ENCODE data around the gene KRT38. TPM values are rescaled to one million over a fixed set of nuclear protein-coding genes. Genes with fewer than 3 reads are reported as not detected.

KRT38 gene
- not detected in 2 replicates for total RNA-seq (ENCODE audit: low replicate concordance)

DNA sequence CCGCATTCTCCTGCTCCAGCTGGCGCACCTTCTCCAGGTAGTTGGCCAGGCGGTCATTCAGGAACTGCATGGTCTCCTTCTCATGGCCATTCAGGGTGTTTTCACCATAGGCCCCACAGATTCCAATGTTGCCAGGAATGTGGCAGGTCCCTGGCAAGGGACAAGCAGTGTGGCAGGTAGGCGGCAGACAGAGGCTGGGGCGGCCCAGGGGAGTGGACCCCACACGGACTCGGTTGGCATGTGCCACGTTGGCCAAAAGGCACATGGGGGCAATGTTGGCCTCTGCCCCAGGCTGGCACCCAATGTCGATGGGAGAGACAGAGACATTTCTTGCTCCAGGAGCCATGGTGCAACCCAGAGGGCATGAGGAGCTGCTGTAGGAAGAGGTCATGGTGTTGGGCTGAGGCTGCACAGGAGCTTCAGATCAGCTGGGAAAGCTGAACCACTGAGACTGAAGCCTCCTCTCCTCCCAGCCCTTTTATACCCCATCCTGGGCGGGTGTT lies at the start of gene KRT38:
Gene KRT38 (minus strand): TSS at position 453 of the 503 bp plus-strand sequence. CDS start 62 bp downstream, at position 391.
- Mint-ChIP-seq H3K27me3 (ENCODE audit: insufficient read depth, low read depth) (peaks cover 3% of the 10 kb centered on the region), H3K27ac (no peak within 1 kb of the TSS), H3K4me1 (no peaks in the 10 kb centered on the region), H3K36me3 (no peaks in the 10 kb centered on the region), H3K9me3 (no peaks in the 10 kb centered on the region), H3K4me3 (no peak within 1 kb of the TSS)
- Histone ChIP-seq H2AFZ (replicated peaks) (no peak within 1 kb of the TSS), H3F3A (ENCODE audit: low read depth) (no peaks in the 10 kb centered on the region), H3K27ac (no peak within 1 kb of the TSS), H3K36me3 (no peaks in the 10 kb centered on the region), H3K27me3 (no peaks in the 10 kb centered on the region), H3K4me2 (no peak within 1 kb of the TSS), H3K9ac (no peak within 1 kb of the TSS), H3K4me1 (no peaks in the 10 kb centered on the region), H3K79me2 (ENCODE audit: low read depth) (no peaks in the 10 kb centered on the region), H3K9me3 (ENCODE audit: low read depth) (no peaks in the 10 kb centered on the region), H3K4me3 (no peak within 1 kb of the TSS), H4K20me1 (ENCODE audit: low read depth) (no peaks in the 10 kb centered on the region)
- DNase-seq (ENCODE audit: low spot score): no peak
- TF ChIP-seq EZH2 (IDR thresholded peaks at IDR 0.05) (no peak), EZH2phosphoT487 (IDR thresholded peaks at IDR 0.05) (no peak)
- TF ChIP-seq, protein P1, sequence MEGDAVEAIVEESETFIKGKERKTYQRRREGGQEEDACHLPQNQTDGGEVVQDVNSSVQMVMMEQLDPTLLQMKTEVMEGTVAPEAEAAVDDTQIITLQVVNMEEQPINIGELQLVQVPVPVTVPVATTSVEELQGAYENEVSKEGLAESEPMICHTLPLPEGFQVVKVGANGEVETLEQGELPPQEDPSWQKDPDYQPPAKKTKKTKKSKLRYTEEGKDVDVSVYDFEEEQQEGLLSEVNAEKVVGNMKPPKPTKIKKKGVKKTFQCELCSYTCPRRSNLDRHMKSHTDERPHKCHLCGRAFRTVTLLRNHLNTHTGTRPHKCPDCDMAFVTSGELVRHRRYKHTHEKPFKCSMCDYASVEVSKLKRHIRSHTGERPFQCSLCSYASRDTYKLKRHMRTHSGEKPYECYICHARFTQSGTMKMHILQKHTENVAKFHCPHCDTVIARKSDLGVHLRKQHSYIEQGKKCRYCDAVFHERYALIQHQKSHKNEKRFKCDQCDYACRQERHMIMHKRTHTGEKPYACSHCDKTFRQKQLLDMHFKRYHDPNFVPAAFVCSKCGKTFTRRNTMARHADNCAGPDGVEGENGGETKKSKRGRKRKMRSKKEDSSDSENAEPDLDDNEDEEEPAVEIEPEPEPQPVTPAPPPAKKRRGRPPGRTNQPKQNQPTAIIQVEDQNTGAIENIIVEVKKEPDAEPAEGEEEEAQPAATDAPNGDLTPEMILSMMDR (IDR thresholded peaks at IDR 0.05): no peak

DNA sequence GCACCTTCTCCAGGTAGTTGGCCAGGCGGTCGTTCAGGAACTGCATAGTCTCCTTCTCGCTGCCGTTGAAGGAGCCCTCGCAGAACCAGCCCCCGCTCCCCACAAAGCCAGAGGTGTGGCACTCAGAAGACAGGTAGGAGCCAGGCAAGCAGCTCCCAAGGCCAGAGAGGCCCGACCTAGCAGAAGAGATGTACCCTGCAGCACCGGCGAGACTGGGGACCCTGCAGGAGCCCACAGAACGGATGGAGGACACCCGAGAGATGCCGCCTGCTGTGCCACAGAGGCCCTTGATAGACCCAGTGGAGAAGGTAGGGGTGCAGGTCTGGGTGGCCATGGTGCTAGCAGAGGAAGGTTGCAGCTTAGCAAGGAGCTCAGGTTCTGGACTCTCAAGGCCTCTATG lies 48.7 kb upstream of the KRT38 start, which contains the start of gene KRT36:
Gene KRT36 (minus strand): TSS at position 380 of the 400 bp plus-strand sequence. CDS start 46 bp downstream, at position 334.
- Mint-ChIP-seq H3K4me1 (peaks cover 11% of the 10 kb centered on the region), H3K4me3 (no peak within 1 kb of the TSS), H3K36me3 (no peaks in the 10 kb centered on the region), H3K27me3 (ENCODE audit: insufficient read depth, low read depth) (peaks cover 12% of the 10 kb centered on the region), H3K27ac (no peak within 1 kb of the TSS), H3K9me3 (peaks cover 3% of the 10 kb centered on the region)
- Histone ChIP-seq H4K20me1 (ENCODE audit: low read depth) (no peaks in the 10 kb centered on the region), H3K4me2 (no peak within 1 kb of the TSS), H3K79me2 (ENCODE audit: low read depth) (no peaks in the 10 kb centered on the region), H3K36me3 (no peaks in the 10 kb centered on the region), H3K4me3 (no peak within 1 kb of the TSS), H3K9me3 (ENCODE audit: low read depth) (no peaks in the 10 kb centered on the region), H2AFZ (replicated peaks) (no peak within 1 kb of the TSS), H3K27ac (no peak within 1 kb of the TSS), H3K4me1 (no peaks in the 10 kb centered on the region), H3K27me3 (no peaks in the 10 kb centered on the region), H3K9ac (no peak within 1 kb of the TSS), H3F3A (ENCODE audit: low read depth) (no peaks in the 10 kb centered on the region)
- no peak for DNase-seq (ENCODE audit: low spot score)
- TF ChIP-seq EZH2phosphoT487 (IDR thresholded peaks at IDR 0.05): no peak
- TF ChIP-seq EZH2 (IDR thresholded peaks at IDR 0.05): no peak
- TF ChIP-seq, protein P1 (IDR thresholded peaks at IDR 0.05): no peak

DNA sequence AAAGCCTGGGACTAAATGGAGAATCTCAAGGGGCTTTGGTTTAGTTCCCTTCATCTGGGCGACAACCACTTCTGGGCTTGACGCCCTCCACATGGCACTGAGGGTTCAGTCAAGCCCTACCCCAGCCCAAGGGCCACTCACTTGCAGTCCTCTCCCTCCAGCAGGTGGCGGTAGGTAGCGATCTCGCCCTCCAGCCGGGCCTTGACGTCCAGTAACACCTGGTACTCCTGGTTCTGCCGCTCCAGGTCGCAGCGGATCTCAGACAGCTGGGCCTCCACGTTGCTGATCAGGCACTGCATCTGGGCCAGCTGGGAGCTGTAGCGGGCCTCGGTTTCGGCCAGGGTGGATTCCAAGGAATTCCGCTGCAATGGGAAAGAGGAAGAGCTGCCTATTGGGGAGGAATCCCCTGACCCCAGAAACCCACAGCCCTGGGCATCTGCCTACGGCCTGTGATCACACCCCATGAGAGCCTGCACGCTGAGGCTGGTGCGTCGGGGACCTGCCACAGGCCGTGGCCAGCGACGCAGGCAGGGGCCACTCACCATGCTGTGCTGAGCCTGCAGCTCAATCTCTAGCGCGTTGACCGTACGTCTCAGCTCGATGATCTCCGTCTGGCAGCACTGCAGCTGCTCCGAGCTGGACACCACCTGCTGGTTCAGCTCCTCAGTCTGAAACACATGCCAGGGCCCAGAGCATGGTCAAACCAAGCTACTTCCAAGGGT lies 46.2 kb upstream of the KRT38 start:
- Histone ChIP-seq H3K27me3 (no peaks in the 10 kb centered on the region), H3K79me2 (ENCODE audit: low read depth) (no peaks in the 10 kb centered on the region), H3F3A (ENCODE audit: low read depth) (peaks cover 5% of the 10 kb centered on the region), H3K4me2 (no peak overlapping the region), H3K4me3 (no peak overlapping the region), H3K27ac (no peak overlapping the region), H3K9ac (no peak overlapping the region), H3K36me3 (no peaks in the 10 kb centered on the region), H3K9me3 (ENCODE audit: low read depth) (no peaks in the 10 kb centered on the region), H4K20me1 (ENCODE audit: low read depth) (no peaks in the 10 kb centered on the region), H2AFZ (replicated peaks) (peak overlapping the region; percentile 51), H3K4me1 (peaks cover 14% of the 10 kb centered on the region)
- no peaks in the 10 kb centered on the region for H3K36me3 Mint-ChIP-seq
- H3K27me3 Mint-ChIP-seq (ENCODE audit: insufficient read depth, low read depth): peaks cover 8% of the 10 kb centered on the region
- no peak overlapping the region for H3K4me3 Mint-ChIP-seq
- peaks cover 3% of the 10 kb centered on the region for H3K9me3 Mint-ChIP-seq
- no peak for TF ChIP-seq EZH2phosphoT487 (IDR thresholded peaks at IDR 0.05)
- TF ChIP-seq, protein P1 (IDR thresholded peaks at IDR 0.05): peak; percentile 66
- no peak overlapping the region for H3K27ac Mint-ChIP-seq
- H3K4me1 Mint-ChIP-seq: peaks cover 5% of the 10 kb centered on the region
- DNase-seq (ENCODE audit: low spot score): peak; percentile 61

Measured in neural progenitor cell (in vitro differentiated cells).